HG03045 (cell line): Measurements from ENCODE around the gene EPHA2.
"Not testable (repeated sequence)": the region's sequence is repeated elsewhere in the genome, so short reads cannot be mapped to it uniquely, and the experiment has no call there.

Experiments
- ATAC-seq: cut with Tn5 transposase; IDR thresholded peaks from one replicate; pipeline ENCODE4 v1.9.1; 2021; ENCODE audit warnings: mild to moderate bottlenecking, moderate library complexity; ENCODE audit not compliant: unreplicated experiment

Gene EPHA2

DNA sequence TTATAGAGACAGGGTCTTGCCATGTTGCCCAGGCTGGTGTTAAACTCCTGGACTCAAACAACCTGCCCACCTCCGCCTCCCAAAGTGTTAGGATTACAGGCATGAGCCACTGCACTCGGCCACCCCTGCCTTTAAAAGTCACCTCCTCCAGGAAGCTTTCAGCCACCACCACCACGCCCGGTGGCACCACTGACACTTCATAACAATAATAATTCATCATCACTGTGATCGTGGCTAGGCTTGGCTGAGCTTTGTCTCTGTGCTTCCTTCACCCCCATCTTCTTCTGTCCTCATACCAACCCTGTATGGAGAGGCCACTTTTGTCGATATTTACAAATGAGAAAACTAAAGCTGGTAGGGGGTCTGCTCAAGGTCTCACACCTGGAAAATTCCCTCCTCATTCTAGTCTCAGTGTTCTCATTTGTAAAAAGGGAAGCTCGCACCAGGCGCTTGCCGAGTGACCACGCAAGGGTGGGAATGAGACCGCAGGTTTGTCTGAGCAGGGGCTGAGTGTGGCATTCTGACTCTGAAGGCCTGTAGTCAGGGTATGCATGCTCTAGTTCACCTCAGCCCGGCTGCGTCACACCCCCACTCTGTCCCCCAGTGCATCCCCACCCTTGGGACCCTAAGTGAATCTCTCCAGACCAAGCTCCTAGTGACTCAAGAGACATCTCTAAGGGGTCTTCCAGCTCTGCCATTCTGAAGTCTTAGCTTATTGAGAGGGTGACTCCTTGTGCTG lies 12.9 kb upstream of the EPHA2 start:
- no peak for ATAC-seq

DNA sequence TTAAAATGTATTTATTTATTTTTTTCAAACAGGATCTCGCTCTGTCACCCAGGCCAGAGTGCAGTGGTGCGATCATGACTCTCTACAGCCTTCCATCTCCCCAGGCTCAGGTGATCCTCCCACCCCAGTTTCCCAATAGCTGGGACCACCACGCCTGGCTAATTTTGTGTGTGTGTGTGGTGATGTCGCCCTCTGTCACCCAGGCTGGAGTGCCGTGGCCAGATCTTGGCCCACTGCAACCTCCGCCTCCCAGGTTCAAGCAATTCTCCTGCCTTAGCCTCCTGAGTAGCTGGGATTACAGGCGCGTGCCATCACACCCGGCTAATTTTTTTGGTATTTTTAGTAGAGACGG lies 12.3 kb upstream of the EPHA2 start:
- not testable (repeated sequence) for ATAC-seq

DNA sequence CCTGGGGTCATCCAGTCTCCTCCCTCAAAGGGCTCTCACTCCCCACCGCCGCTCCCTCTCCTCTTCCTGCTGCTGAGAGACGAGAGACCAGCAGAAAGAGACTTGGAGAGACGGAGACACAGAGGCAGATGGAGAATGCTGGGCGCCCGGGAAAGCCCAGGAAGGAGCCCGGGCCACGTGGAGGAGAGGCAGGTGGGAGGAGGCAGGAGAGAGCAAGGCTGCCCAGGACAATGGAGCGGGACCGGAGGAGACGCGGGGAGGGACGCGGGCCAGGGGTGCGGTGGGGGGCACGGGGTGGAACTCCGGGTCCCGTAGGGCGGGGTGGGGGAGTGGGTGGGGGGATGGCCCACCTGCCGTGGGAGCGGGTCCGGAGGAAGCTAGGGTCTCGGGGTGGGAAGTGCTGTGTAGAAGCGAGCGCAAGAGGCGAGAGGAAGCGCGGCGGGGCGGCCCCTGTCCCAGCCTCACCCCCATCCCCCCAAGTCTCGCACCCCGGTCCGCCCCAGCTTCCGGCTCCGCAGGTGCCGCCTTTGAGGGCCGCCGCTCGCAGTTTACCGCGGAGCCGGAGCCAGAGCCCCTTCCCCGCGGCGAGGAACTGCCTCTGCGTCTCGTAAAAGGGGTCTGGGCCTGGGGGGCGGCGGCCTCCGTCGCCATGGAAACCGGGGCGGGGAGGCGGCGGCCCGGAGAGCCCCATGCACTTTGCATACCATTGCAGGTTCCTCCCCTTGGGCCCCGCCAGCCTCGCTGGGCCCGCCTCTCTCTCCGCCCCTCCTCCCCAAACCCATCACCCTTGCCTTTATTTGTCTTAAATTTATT lies 11.7 kb upstream of the EPHA2 start:
- no peak for ATAC-seq

DNA sequence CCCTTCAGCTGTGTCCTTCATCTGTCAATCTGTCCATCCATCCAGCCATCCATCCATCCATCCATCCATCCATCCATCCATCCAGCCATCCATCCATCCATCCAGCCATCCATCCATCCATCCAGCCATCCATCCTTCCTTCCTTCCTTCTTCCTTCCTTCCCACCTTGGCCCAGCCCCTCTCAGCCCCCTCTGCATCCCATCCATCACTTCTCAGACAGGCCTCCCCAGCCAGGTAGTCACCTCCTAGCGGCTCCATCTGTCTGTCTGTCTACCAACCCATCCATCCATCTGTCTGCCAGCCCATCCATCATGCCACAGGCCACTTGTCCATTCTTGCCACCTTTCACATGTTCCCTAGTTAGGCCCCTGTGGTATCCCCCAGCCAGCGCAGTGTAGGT lies 10.2 kb upstream of the EPHA2 start:
- ATAC-seq = no peak

DNA sequence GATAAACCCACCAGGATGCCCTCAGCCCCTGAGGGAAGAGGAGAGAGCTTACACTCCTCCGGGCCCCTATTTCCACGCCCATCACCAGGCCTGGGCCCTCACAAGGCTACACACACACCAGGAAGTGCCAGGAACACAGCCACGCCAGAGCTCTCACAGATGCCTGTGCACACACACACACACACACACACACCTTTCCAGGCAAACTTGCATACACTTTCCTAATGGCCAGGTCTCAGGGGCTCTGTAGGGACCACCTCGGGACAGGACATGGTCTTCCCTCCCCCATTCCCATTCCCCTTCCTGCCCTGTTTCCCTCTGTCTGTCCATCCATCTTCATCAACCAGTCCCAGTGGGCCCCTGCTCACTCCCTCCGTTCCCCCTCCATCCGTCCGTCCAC lies 9.7 kb upstream of the EPHA2 start:
- no peak for ATAC-seq

DNA sequence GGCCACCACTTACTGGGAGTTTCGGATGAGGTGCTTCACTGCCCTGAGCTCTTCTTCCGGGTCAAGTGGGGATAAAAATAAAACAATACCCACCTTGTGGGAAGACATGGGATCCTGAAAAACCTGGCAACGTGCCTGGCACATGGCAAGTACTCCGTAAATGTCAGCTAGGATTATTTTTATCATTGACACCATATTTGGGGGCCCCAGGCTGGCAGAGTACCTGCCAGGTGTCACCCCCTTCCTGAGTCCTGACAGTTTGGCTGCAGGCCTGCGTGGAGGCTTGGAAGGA lies 9.2 kb upstream of the EPHA2 start:
- ATAC-seq = no peak

DNA sequence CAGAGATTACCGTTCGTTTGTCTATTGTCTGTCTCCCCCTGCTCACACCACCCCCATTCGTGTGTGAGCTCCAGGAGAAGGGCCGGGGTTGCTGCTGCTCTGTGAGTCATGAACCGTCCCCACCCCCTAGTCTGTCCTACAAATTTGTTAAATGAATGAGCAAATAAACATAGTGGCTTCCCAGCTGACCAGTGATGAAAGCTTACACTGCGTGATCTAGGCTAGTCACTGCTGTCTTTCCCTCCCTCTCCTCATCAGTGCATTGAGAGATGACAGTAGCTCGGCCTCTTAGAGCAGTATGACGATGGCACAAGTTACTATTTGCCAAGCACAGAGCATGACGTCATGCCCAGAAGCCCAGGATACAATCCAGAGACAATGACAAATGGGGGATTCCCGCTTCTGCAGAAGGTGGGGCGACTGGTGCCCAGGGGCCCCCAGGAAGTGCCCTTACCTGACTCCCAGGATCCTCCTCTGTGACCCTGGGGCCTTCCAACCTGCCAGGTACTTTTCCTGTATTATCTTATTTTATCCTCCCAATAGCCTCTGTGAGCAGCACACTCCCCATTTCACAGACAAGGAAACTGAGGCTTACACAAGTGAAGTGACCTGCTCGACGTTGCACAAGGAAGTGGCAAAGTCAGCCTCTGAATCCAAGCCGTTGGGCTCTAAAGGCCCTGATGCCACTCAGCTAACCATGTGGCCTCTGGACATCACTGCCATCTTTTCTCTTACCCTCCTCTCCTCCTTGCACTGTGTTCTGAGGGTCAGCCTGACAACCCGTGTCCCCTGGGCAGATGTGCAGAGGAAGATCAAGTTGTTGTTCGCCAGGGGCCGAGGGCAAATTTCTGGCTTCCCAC lies 8.6 kb upstream of the EPHA2 start:
- ATAC-seq = no peak

DNA sequence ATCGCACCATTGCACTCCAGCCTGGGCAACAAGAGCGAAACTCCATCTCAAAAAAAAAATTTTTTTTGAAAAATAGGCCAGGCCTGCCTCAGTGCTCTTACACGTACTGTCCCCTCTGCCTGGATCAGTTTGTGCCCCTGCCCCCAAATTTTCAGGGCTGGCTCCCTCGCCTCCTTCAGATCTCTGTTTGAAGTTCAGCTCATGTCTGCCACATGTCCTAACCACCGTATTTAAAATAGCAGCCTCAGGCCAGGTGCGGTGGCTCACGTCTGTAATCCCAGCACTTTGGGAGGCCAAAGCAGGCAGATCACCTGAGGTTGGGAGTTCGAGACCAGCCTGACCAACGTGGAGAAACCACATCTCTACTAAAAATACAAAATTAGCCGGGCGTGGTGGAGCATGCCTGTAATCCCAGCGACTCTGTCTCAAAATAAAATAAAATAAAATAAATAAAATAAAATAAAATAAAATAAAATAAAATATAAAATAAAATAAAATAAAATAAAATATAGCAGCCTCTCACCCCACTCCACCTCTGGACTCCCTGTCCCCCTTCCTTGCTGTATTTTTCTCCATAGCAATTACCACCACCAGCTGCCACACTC lies 7.8 kb upstream of the EPHA2 start:
- ATAC-seq = not testable (repeated sequence)

DNA sequence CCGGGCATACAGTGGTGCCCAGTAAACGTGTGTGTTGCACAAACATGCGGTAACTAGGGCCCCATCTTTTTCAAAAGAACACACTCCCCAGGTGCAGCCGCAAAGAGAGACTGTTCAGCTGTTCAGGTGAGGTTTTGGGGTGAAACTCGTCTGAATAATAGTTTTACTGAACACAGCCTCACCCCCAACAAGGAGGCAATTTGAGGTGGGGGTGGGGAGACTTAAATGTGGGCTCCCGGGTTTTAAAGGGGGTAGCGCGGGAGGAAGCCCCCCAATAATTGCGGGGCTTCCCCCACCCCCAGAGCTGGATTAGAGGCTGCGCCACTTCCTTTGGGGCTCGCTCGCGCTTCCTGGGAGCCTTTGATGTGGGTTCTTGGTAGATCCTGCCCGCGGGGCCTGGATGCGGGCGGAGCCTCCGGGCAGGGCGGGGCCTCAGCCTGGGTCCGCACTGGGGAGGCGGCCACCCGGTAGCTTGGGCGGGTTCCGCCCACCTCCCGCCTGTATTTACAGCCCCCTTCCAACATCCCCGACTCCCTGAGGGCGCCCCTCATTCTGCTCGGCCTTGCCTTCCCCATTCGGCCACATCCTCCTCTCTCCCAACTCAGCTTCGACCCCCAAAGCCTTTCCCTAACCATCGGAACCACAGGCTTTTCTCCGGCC lies 6.4 kb upstream of the EPHA2 start:
- ATAC-seq = no peak

DNA sequence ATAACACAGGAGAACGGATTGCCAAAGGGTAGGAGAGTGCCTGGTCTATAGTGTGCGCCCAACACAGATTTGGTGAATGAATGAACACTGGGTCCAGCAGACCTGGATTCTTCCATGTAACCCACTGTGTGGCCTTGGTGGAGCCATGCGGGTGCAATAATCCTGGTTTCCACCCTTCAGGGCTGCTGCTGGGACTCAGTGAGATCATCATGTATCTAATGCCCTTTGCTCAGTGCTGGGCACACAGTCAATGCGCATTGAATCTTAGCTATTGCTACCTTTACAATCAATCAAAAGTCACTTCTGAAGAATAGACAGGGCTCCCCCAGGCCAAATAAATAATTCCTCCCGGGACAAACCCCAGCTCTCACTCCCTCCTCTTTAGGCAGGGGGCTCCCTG lies 5.8 kb upstream of the EPHA2 start:
- ATAC-seq = no peak

DNA sequence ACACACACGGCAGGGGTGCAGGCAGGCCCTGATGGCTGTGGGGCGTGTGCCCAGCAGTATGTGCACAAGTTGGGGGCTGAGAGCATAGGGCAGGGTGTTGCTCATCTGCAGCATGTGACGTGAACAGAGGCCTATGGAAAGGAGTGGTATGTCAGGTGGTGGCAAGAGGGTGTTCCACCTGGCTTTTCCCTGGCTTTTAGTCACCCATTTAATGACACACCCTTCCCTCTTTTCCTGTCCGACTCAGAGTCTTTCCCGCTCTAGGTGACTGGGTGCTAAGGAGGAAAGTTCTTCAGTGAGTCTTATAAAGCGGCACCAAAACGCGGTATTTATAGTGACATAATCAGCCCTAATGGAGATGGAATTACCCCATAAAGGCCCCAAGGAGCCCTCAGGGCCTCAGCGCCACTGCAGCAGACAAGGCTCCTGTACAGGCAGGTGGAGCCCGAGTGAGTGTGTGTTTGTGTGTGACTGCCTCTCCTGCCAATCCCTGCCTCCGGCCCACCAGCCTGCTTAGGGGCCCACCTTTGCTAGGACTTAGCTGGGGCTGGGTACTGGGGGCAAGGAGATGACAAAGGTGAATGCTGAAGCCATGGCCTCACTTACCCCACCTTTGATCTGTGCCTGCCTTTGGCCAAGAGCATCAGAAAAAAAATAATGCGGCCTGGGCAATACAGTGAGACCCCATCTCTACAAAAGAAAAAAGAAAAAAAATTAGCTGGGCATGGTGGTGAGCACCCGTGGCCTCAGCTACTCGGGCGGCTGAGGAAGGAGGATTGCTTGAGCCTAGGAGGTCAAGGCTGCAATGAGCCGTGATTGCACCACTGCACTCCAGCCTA lies 3.3 kb upstream of the EPHA2 start:
- ATAC-seq = no peak

DNA sequence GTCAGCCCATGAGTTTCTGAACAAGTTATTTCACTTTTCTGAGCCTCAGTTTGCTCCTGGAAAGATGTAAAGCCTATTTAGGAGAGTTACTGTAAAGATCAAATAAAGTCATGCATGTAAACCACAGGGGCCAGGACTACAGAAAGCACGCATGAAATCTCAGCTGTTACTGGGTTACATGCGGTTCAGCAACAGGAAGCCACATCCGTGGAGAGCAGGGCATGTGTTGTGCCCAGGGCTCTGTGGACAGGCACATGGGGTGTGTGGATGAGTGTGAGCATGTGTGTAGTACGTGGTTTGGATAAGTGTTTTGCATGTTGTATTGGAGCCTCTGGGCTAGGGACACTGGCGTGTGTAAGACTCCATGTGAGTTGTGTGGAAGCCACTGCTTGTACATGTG lies 2.2 kb upstream of the EPHA2 start:
- no peak for ATAC-seq

DNA sequence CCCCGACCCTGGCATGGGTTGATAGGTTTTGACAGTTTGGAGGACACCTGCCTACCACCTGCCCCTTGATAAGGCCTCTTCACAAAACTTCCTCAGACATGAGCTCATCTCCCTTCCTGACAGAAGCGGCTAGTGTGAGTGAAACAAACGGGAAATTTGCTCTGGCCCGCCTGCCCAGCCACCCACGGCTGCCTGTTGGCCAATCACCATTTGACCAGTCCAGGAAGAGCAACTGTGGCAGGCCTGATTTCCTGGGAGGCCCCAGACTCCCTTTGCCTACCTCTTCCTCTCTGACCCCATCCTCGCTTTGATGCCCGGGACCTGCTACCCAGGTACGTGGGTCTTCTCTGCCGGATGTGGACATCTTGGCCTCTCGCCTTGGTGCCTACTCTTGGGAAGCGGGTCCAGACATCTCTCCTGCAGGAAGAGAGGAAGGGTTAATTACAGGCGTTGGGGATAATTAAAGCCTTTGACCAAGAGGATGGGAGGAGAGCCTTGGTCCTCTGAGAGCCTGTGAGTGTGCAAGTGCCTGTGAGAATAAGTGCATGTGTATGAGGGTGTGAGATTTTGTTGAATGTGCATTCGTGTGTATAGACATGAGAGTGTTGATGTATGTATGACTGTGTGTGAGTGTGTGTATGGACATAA lies 1.1 kb upstream of the EPHA2 start:
- ATAC-seq = no peak

DNA sequence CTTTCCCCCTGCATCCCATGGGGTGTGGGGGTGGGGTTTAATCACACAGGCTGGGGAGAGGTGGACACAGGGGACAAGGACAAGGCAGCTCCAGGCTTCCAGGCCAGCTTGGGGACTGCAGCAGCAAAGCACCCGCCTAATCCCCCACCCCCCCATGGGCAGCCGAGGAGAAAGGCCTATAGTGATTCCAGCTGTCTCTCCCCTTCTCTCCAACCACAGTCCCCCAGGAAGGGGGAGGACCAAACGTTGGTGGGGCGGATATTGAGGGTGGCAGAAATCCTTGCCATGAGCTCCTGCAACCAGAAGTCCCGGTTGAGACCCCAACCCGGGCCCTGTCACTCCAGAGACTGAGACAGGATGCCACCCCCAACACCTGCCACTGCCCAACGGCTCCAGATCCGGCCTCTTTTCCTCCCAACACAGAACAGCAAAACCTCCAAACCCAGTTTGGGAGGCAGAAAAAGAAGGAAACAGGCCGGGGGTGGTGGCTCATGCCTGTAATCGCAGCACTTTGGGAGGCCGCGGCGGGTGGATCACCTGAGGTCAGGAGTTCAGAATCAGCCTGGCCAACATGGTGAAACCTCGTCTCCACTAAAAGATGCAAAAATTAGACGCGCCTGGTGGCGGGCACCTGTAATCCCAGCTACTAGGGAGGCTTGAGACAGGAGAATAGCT lies 1.7 kb downstream of the EPHA2 start:
- ATAC-seq = no peak

DNA sequence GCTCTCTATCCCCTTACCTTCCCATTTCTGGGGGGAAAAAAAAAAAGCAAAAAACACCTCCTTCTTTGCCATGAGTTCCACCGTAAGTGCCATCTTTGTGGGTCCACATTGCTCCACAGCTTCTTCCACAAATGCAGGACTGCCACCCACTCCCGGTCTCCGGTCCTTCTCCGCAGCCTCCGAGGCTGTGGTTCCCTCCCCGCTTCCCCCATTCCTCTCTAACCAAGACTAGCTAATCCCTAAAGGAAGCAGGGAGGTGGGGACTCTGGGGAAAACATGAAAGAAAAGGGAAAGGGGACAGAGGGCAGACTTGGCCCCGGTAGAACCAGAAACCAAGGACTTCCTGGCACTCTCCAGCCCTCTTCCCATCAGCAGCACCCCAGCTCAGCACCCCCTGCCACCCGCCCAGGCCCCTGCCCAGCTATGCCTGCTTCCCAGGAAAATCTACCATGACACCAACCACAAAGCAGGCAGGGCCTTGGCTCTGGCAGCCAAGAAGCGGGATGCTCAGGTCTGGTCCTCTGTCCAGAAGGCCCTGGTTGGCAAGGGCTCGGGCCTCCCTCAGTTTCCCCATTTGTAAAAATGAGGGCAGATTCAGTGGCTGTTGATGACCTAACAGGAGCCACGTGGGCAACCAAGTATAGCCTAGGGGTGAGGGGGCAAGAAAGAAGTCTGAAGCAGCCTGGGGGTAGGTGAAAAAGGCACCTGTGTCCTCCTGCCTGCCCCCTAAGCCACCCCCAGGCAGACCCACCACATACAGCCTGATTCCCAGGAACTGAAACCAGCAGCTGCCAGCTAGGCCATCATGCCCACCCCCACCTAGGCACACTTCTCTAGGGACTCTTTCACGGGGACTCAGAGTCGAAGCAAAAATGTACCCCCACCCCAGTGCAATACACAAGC lies 2.5 kb downstream of the EPHA2 start:
- ATAC-seq = no peak

DNA sequence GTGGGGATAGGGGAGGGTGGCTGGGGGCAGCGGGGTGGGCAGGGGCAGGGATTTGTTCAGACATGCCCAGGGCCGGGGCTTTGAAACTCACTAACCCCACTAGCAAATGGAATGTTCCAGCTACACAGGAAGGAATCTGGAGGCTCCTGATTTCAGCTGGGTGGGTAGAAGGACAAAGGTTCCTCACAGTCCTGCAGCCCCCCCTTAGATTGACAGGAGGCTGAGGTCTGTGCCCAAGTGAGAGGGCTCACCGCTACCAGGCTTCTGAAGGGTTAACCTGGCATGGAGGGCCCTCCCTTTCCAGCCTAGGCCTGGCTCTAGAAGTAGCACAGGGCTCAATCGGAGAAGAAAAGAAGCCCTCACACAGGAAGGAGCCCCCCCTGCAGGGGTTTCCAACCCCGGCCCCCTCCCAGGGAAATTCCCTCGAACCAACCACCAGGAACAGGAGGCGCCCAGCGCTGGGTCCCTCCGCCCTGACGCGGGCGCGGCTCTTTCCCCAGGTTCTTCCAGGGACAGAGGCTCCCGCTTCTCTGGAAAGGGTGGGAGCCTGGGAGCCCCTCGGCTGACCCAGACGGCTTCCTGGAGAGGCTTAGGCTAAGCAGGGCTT lies 3.3 kb downstream of the EPHA2 start:
- no peak for ATAC-seq

DNA sequence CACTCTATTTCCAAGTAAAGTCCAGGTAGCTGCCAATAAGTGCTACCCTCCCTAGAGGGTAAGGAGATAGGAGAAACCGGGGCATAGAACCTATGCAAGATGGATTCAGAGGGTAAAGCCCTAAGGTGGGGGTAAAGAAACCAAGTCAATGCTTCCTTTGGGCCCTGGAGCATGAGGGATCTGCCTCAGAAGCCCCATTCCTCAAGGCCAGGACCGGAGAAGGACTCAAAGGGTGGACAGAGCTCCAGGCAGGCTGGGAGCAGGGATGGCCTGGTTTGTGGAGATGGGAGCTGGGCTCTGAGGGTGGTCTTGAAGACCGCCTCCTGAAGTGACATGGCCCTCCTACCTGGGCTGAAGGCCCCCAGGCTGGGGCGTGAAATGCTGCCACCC lies 3.9 kb downstream of the EPHA2 start:
- ATAC-seq = no peak
